ENCODE data around the gene C6orf120. TPM values are rescaled to one million over a fixed set of nuclear protein-coding genes. Genes with fewer than 3 reads are reported as not detected.

C6orf120 gene
- 31.5 TPM for total RNA-seq (2021; ENCODE audit: unreplicated experiment)
- 31.3 TPM for polyA plus RNA-seq (2012; ENCODE audit: insufficient read length)
- Bru-seq, nascent RNA: percentile 89 among the genes with signal in this experiment
- percentile 96 among the genes with signal in this experiment for BruChase-seq, experiment 1, labeled RNA remaining after a 2-hour chase
- BruChase-seq, experiment 2, labeled RNA remaining after a 6-hour chase: percentile 98 among the genes with signal in this experiment
- long read RNA-seq, transcript C6orf120-201 (1 exons, 2,667 nt): major isoform, 81 of 81 reads
- long read RNA-seq, partial matches to known transcripts: 0 of 81 reads
- long read RNA-seq, other reads (novel, unspliced or antisense): 0 of 81 reads

DNA sequence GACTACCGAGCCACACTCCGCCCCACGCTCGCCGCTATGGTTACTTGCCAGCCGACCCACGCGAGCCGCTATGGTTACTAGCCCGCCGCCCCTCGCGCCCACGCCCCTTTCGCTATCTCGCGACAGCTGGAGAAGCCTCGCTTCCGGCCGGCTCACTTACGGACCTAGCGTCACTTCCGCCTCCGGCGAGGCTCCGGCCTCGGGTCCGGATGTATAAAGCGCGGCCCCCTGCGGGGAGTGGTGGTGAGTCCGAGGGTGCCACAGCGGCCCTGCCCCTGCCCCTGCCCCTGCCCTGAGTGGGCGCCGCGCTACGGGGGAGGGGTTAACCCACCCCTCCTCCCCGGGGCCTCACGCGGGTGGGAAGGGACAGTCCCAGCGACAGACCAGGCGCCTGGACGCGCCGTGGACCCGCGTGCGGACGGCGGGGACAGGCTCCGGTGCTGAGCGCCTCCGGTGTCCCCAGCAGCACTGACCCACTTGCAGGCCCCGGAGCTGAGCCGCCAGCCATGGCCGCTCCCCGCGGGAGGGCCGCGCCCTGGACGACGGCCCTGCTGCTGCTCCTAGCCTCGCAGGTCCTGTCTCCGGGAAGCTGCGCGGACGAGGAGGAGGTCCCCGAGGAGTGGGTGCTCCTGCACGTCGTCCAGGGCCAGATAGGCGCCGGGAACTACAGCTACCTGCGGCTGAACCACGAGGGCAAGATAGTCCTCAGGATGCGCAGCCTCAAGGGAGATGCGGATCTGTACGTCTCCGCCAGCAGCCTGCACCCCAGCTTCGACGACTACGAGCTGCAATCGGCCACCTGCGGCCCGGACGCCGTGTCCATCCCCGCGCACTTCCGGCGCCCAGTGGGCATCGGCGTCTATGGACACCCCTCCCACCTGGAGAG is at the start of gene C6orf120, which contains the start of gene WDR27:
C6orf120 (plus strand) TSS at position 173 of the 886 bp plus-strand sequence; CDS start at position 507, 334 bp downstream.
WDR27 (minus strand) TSS at position 76 of the 886 bp plus-strand sequence. CDS start 13,024 bp downstream, outside the sequence.
- H3K4me1 ChIP-seq (ENCODE audit: control insufficient read depth, insufficient read depth, low read length): peaks cover 32% of the 10 kb centered on the region
- intact Hi-C loops (cut with micrococcal nuclease; ENCODE audit: unreplicated experiment) (loop anchor here (5.0 kb wide), 1 partner anchor 745 kb away; no protein-coding TSS in a partner anchor), in situ Hi-C loops (cut with HindIII; ENCODE audit: low pct_unique_long_range_greater_than_20kb, low sequenced_read_pairs) (no loop called here)
- POLR2A ChIA-PET: interaction anchor here (2.2 kb wide), 1 partner anchor 20 kb away, joined by 5 read pairs; no protein-coding TSS in a partner anchor
- no TSS peak for BruUV-seq (replicated peaks)
- ATAC-seq: peak; percentile 97
- H3K4me3 ChIP-seq (ENCODE audit: low read depth in 2 of 2, low read length in 2 of 2): peak within 1 kb of the TSS; percentile 85 to 100
- no peak for DNase-seq (ENCODE audit: low read depth, low spot score)
- no peaks in the 10 kb centered on the region for H3K9me3 ChIP-seq (ENCODE audit: control insufficient read depth, insufficient read depth, low read depth, low read length)
- peaks cover 41% of the 10 kb centered on the region for H3K36me3 ChIP-seq (ENCODE audit: control insufficient read depth, insufficient read depth, low read length)
- peak within 1 kb of the TSS; percentile 97 for H3K27ac ChIP-seq (ENCODE audit: low read length)
- H3K27me3 ChIP-seq (ENCODE audit: control insufficient read depth, insufficient read depth, low read length): no peaks in the 10 kb centered on the region
- TF ChIP-seq, protein P1, sequence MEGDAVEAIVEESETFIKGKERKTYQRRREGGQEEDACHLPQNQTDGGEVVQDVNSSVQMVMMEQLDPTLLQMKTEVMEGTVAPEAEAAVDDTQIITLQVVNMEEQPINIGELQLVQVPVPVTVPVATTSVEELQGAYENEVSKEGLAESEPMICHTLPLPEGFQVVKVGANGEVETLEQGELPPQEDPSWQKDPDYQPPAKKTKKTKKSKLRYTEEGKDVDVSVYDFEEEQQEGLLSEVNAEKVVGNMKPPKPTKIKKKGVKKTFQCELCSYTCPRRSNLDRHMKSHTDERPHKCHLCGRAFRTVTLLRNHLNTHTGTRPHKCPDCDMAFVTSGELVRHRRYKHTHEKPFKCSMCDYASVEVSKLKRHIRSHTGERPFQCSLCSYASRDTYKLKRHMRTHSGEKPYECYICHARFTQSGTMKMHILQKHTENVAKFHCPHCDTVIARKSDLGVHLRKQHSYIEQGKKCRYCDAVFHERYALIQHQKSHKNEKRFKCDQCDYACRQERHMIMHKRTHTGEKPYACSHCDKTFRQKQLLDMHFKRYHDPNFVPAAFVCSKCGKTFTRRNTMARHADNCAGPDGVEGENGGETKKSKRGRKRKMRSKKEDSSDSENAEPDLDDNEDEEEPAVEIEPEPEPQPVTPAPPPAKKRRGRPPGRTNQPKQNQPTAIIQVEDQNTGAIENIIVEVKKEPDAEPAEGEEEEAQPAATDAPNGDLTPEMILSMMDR (IDR thresholded peaks at IDR 0.05): no peak
- peak; percentile 93; the same call in 1 of the 2 replicates for TF ChIP-seq SIN3A (IDR thresholded peaks at IDR 0.05; ENCODE audit: borderline replicate concordance, insufficient read depth, low read depth, low read length)
- peak; percentile 96 for TF ChIP-seq POLR2AphosphoS5 (IDR thresholded peaks at IDR 0.05; ENCODE audit: low read depth, low read length)
- CTCF ChIA-PET: no interaction called here

DNA sequence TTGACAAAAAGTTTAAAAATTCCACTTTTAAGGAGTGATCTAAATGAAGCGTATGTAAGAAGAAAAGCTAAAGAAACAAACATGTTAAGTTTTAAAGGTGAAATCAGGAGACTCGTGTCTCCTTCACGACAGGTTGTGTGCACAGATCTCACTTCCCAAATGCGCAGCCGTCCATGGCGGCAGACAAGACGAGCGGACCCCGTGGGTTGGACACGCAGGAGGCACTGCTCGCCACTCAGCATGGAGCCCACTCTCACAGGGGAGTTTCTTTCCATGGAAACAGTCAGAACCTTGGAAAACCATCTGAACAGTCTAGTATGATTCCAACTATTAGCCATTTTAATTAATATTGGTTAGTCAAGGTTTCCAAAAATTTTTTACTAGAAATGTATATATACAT is 49.0 kb upstream of the C6orf120 start:
- no TSS peak for BruUV-seq (replicated peaks)

More for the DNA sequence above, 49.0 kb upstream of the C6orf120 start:
- in situ Hi-C loops (cut with HindIII; ENCODE audit: low pct_unique_long_range_greater_than_20kb, low sequenced_read_pairs) (no loop called here), intact Hi-C loops (cut with micrococcal nuclease; ENCODE audit: unreplicated experiment) (no loop called here)
- Histone ChIP-seq H3K4me1 (ENCODE audit: control insufficient read depth, insufficient read depth, low read length) (no peaks in the 10 kb centered on the region), H3K27me3 (ENCODE audit: control insufficient read depth, insufficient read depth, low read length) (no peaks in the 10 kb centered on the region), H3K36me3 (ENCODE audit: control insufficient read depth, insufficient read depth, low read length) (peaks cover 3% of the 10 kb centered on the region; the same call in 1 of the 2 replicates), H3K27ac (ENCODE audit: low read length) (no peak overlapping the region), H3K4me3 (ENCODE audit: low read depth in 2 of 2, low read length in 2 of 2) (no peak overlapping the region), H3K9me3 (ENCODE audit: control insufficient read depth, insufficient read depth, low read depth, low read length) (no peaks in the 10 kb centered on the region)
- DNase-seq (ENCODE audit: low read depth, low spot score) (no peak), ATAC-seq (no peak)
- POLR2A ChIA-PET: no interaction called here
- CTCF ChIA-PET: no interaction called here
- TF ChIP-seq, protein P2, sequence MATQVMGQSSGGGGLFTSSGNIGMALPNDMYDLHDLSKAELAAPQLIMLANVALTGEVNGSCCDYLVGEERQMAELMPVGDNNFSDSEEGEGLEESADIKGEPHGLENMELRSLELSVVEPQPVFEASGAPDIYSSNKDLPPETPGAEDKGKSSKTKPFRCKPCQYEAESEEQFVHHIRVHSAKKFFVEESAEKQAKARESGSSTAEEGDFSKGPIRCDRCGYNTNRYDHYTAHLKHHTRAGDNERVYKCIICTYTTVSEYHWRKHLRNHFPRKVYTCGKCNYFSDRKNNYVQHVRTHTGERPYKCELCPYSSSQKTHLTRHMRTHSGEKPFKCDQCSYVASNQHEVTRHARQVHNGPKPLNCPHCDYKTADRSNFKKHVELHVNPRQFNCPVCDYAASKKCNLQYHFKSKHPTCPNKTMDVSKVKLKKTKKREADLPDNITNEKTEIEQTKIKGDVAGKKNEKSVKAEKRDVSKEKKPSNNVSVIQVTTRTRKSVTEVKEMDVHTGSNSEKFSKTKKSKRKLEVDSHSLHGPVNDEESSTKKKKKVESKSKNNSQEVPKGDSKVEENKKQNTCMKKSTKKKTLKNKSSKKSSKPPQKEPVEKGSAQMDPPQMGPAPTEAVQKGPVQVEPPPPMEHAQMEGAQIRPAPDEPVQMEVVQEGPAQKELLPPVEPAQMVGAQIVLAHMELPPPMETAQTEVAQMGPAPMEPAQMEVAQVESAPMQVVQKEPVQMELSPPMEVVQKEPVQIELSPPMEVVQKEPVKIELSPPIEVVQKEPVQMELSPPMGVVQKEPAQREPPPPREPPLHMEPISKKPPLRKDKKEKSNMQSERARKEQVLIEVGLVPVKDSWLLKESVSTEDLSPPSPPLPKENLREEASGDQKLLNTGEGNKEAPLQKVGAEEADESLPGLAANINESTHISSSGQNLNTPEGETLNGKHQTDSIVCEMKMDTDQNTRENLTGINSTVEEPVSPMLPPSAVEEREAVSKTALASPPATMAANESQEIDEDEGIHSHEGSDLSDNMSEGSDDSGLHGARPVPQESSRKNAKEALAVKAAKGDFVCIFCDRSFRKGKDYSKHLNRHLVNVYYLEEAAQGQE (IDR thresholded peaks at IDR 0.05; ENCODE audit: insufficient read depth in 1 of 2, low read depth in 2 of 2, low read length in 1 of 2): no peak
- TF ChIP-seq, protein P1 (IDR thresholded peaks at IDR 0.05): no peak
- TF ChIP-seq TCF7L2 (IDR thresholded peaks at IDR 0.05; ENCODE audit: low read depth, low read length) (no peak), POLR2AphosphoS5 (IDR thresholded peaks at IDR 0.05; ENCODE audit: low read depth, low read length) (no peak), SIN3A (IDR thresholded peaks at IDR 0.05; ENCODE audit: borderline replicate concordance, insufficient read depth, low read depth, low read length) (no peak)

Measured in Panc1 (cell line).